ENCODE results near the gene JCAD. TPM values are rescaled to one million over a fixed set of nuclear protein-coding genes. Genes with fewer than 3 reads are reported as not detected.
"Not testable (repeated sequence)": the region's sequence is repeated elsewhere in the genome, so short reads cannot be mapped to it uniquely, and the experiment has no call there.

JCAD gene
- total RNA-seq, 1 donor from 2014 or later: 27.3 TPM

DNA sequence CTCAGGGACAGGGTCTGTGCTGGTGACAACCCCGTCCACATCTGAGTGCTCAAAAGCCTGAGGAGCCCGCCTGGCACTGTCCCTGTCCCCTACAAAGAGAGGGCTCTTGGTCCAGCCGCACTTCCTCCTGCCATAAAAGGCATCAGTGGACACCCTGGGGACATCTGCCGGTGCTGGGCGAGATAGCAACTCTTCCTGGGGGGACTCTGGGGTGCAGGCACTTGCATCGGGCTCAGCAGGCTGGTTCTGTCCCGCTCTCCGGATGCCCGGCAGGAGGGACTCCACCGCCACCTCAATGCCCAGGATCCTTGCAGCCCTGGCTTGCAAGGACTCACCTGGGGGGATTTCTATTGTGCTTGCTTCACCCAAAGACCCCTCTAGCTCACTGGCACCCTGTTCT, 32.8 kb downstream of the JCAD start:
- Mint-ChIP-seq H3K27ac (ENCODE audit: unreplicated experiment) (no peak overlapping the region), H3K36me3 (ENCODE audit: low read depth, unreplicated experiment) (peaks cover 49% of the 10 kb centered on the region), H3K9me3 (ENCODE audit: unreplicated experiment) (no peaks in the 10 kb centered on the region), H3K4me1 (ENCODE audit: low read depth, unreplicated experiment) (no peaks in the 10 kb centered on the region), H3K27me3 (ENCODE audit: low read depth, unreplicated experiment) (no peaks in the 10 kb centered on the region), H3K4me3 (ENCODE audit: unreplicated experiment) (no peak overlapping the region)
- no peak for TF ChIP-seq EZH2 (IDR thresholded peaks at IDR 0.05; ENCODE audit: insufficient read depth, low read length)
- TF ChIP-seq, protein P1, sequence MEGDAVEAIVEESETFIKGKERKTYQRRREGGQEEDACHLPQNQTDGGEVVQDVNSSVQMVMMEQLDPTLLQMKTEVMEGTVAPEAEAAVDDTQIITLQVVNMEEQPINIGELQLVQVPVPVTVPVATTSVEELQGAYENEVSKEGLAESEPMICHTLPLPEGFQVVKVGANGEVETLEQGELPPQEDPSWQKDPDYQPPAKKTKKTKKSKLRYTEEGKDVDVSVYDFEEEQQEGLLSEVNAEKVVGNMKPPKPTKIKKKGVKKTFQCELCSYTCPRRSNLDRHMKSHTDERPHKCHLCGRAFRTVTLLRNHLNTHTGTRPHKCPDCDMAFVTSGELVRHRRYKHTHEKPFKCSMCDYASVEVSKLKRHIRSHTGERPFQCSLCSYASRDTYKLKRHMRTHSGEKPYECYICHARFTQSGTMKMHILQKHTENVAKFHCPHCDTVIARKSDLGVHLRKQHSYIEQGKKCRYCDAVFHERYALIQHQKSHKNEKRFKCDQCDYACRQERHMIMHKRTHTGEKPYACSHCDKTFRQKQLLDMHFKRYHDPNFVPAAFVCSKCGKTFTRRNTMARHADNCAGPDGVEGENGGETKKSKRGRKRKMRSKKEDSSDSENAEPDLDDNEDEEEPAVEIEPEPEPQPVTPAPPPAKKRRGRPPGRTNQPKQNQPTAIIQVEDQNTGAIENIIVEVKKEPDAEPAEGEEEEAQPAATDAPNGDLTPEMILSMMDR (IDR thresholded peaks at IDR 0.05; ENCODE audit: insufficient read depth, low read depth, low read length): no peak
- Histone ChIP-seq H4K20me1 (ENCODE audit: insufficient read depth, low read length) (no peaks in the 10 kb centered on the region), H3K79me2 (ENCODE audit: insufficient read depth, low read length) (no peaks in the 10 kb centered on the region), H3K4me2 (ENCODE audit: low read length) (no peak overlapping the region), H3K9me3 (ENCODE audit: insufficient read depth, low read depth, low read length) (no peaks in the 10 kb centered on the region), H3K4me1 (ENCODE audit: insufficient read depth, low read length) (peaks cover 3% of the 10 kb centered on the region), H3K36me3 (ENCODE audit: insufficient read depth, low read length) (peaks cover 3% of the 10 kb centered on the region), H3K4me3 (ENCODE audit: insufficient read depth, low read depth, low read length) (no peak overlapping the region), H3K9ac (ENCODE audit: low read length) (no peak overlapping the region), H2AFZ (ENCODE audit: low read depth, low read length) (no peak overlapping the region), H3K27ac (ENCODE audit: low read depth, low read length) (no peak overlapping the region), H3K27me3 (ENCODE audit: insufficient read depth, low read length) (no peaks in the 10 kb centered on the region)
- no peak for DNase-seq (ENCODE audit: low read depth)
- no peak for FAIRE-seq

DNA sequence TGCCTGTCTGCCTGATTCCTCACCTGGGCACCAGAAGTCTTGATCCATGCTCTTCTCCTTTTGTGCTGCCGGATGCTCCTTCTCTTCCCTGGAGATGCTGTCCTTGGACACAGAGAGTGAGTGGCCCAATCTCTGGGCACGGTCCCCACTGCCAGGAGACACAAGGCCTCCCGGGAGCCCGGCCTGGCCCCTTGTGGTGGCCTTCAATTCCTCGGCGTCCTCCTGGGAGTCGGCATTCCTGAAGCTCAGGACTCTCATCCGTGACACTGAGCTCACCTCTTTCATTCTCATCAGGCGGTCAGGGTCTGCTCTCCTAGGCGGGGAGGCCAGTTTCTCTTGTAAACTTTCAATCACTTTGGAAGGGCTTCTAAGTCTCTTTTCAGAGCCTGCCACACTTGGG, 33.3 kb downstream of the JCAD start:
- peaks cover 51% of the 10 kb centered on the region for H3K36me3 Mint-ChIP-seq (ENCODE audit: low read depth, unreplicated experiment)
- FAIRE-seq: no peak

DNA sequence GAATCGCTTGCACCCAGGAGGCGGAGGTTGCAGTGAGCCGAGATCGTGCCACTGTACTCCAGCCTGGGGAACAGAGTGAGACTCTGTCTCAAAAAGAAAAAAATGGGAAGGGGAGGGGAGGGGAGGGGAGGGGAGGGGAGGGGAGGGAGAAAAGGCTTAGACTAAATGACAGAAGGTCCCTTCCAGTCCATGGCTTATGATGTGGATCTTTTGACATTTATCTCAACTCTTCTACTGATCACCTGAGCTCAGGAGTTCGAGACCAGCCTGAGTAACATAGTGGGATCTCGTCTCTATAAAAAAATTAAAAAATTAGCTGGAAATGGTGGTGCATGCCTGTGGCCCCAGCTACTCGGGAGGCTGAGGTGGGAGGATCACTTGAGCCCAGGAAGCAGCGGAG, 34.0 kb downstream of the JCAD start:
- not testable (repeated sequence) for H3K4me3 ChIP-seq (ENCODE audit: insufficient read depth, low read depth, low read length); H3K79me2 ChIP-seq (ENCODE audit: insufficient read depth, low read length); H3K9me3 ChIP-seq (ENCODE audit: insufficient read depth, low read depth, low read length); H4K20me1 ChIP-seq (ENCODE audit: insufficient read depth, low read length); H3K9ac ChIP-seq (ENCODE audit: low read length); H3K4me2 ChIP-seq (ENCODE audit: low read length); H3K27me3 ChIP-seq (ENCODE audit: insufficient read depth, low read length); H3K4me3 Mint-ChIP-seq (ENCODE audit: unreplicated experiment); H3K27me3 Mint-ChIP-seq (ENCODE audit: low read depth, unreplicated experiment); DNase-seq (ENCODE audit: low read depth); H3K9me3 Mint-ChIP-seq (ENCODE audit: unreplicated experiment); H2AFZ ChIP-seq (ENCODE audit: low read depth, low read length); H3K4me1 Mint-ChIP-seq (ENCODE audit: low read depth, unreplicated experiment); H3K27ac Mint-ChIP-seq (ENCODE audit: unreplicated experiment); H3K36me3 ChIP-seq (ENCODE audit: insufficient read depth, low read length); FAIRE-seq; H3K4me1 ChIP-seq (ENCODE audit: insufficient read depth, low read length); H3K27ac ChIP-seq (ENCODE audit: low read depth, low read length)
- H3K36me3 Mint-ChIP-seq (ENCODE audit: low read depth, unreplicated experiment): peaks cover 54% of the 10 kb centered on the region

More for the DNA sequence above, 33.3 kb downstream of the JCAD start:
- H3K4me2 ChIP-seq (ENCODE audit: low read length): no peak overlapping the region
- no peak overlapping the region for H2AFZ ChIP-seq (ENCODE audit: low read depth, low read length)
- H4K20me1 ChIP-seq (ENCODE audit: insufficient read depth, low read length): no peaks in the 10 kb centered on the region
- H3K79me2 ChIP-seq (ENCODE audit: insufficient read depth, low read length): no peaks in the 10 kb centered on the region
- peaks cover 3% of the 10 kb centered on the region for H3K36me3 ChIP-seq (ENCODE audit: insufficient read depth, low read length)
- H3K4me3 ChIP-seq (ENCODE audit: insufficient read depth, low read depth, low read length): no peak overlapping the region
- no peaks in the 10 kb centered on the region for H3K27me3 ChIP-seq (ENCODE audit: insufficient read depth, low read length)
- no peak overlapping the region for H3K27ac ChIP-seq (ENCODE audit: low read depth, low read length)
- peaks cover 3% of the 10 kb centered on the region for H3K4me1 ChIP-seq (ENCODE audit: insufficient read depth, low read length)
- Mint-ChIP-seq H3K27ac (ENCODE audit: unreplicated experiment) (no peak overlapping the region), H3K4me3 (ENCODE audit: unreplicated experiment) (no peak overlapping the region), H3K9me3 (ENCODE audit: unreplicated experiment) (no peaks in the 10 kb centered on the region), H3K4me1 (ENCODE audit: low read depth, unreplicated experiment) (no peaks in the 10 kb centered on the region), H3K27me3 (ENCODE audit: low read depth, unreplicated experiment) (no peaks in the 10 kb centered on the region)
- H3K9me3 ChIP-seq (ENCODE audit: insufficient read depth, low read depth, low read length): no peaks in the 10 kb centered on the region
- no peak for DNase-seq (ENCODE audit: low read depth)
- H3K9ac ChIP-seq (ENCODE audit: low read length): no peak overlapping the region
- no peak for TF ChIP-seq EZH2 (IDR thresholded peaks at IDR 0.05; ENCODE audit: insufficient read depth, low read length)
- TF ChIP-seq, protein P1 (IDR thresholded peaks at IDR 0.05; ENCODE audit: insufficient read depth, low read depth, low read length): no peak

All from astrocyte (in vitro differentiated cells and primary cell).